ENCODE data around the gene SLC12A9.
"Not testable (repeated sequence)": the region's sequence is repeated elsewhere in the genome, so short reads cannot be mapped to it uniquely, and the experiment has no call there.

- TF ChIP-seq CTCF (IDR thresholded peaks at IDR 0.05; ENCODE audit: low read length); EZH2 (optimal IDR thresholded peaks at IDR 0.05; ENCODE audit: low read depth, low read length); EZH2phosphoT487 (IDR thresholded peaks at IDR 0.05; ENCODE audit: low read length): not testable (repeated sequence)
These were observed 45.6 kb upstream of the SLC12A9 start for GRCh38 chr7:100806883-100807282.

Data from MM.1S (cell line).